ENCODE data around the gene CPT2.

DNA sequence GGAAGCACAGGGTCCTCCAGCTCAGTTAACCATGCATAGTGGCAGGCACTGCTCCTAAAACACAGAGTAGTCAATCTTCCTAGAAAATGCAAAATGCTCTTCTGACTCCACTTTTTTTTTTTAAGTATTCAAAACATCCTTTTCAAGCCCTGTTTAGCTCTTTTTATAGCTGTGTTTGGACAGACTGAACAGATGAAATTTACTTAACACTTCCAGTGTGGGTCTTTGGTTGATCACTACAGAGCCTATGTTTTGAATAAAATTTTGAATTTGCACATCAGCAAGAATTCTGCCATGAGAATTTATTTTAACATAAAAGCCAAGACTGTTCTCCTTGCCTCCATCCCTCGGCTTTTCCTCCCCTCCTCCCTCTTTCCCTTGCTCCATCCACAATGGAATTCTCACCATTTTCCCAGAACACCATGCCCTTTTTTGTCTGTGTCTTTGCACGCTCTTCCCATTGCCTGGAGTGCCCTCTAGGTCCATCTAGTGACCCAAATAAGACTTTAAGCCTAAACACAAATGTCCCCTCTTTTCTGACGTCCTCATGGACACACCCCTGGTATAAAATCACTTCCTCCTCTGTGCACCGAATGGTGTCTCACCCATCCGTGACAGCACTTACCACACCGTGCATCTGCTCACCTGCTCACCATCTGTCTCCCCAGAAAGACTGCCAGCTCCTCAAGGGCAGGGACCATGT is 24.0 kb upstream of the CPT2 start:
- TF ChIP-seq, protein P1, sequence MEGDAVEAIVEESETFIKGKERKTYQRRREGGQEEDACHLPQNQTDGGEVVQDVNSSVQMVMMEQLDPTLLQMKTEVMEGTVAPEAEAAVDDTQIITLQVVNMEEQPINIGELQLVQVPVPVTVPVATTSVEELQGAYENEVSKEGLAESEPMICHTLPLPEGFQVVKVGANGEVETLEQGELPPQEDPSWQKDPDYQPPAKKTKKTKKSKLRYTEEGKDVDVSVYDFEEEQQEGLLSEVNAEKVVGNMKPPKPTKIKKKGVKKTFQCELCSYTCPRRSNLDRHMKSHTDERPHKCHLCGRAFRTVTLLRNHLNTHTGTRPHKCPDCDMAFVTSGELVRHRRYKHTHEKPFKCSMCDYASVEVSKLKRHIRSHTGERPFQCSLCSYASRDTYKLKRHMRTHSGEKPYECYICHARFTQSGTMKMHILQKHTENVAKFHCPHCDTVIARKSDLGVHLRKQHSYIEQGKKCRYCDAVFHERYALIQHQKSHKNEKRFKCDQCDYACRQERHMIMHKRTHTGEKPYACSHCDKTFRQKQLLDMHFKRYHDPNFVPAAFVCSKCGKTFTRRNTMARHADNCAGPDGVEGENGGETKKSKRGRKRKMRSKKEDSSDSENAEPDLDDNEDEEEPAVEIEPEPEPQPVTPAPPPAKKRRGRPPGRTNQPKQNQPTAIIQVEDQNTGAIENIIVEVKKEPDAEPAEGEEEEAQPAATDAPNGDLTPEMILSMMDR (conservative IDR thresholded peaks at IDR 0.05; ENCODE audit: low read depth, low read length): 0 out of 2 replicates have a peak, but pooled peaks have one; percentile 11
- no peak for TF ChIP-seq EZH2 (IDR thresholded peaks at IDR 0.05; ENCODE audit: borderline replicate concordance, low read depth, low read length, poor library complexity, severe bottlenecking)
